ENCODE measurements around the gene AGO4.
"Not testable (repeated sequence)": the region's sequence is repeated elsewhere in the genome, so short reads cannot be mapped to it uniquely, and the experiment has no call there.

AGO4 gene

GRCh38 chr1:35788139-35788538 is 19.7 kb upstream of the AGO4 start:
- Histone ChIP-seq H3K27me3 (ENCODE audit: control insufficient read depth, insufficient read depth, low read length) (no peaks in the 10 kb centered on the region), H3K4me2 (ENCODE audit: low read length) (no peak overlapping the region), H3K9me3 (replicated peaks; ENCODE audit: low read length) (no peaks in the 10 kb centered on the region), H3K4me3 (ENCODE audit: low read length) (no peak overlapping the region), H3K9ac (ENCODE audit: low read depth, low read length) (no peak overlapping the region), H3K36me3 (ENCODE audit: insufficient read depth, low read length) (no peaks in the 10 kb centered on the region), H3K4me1 (ENCODE audit: control insufficient read depth, insufficient read depth, low read length) (no peaks in the 10 kb centered on the region)

GRCh38 chr1:35790670-35791069 is 17.1 kb upstream of the AGO4 start:
- H3K4me3 ChIP-seq (ENCODE audit: low read length) = no peak overlapping the region
- H3K9ac ChIP-seq (ENCODE audit: low read depth, low read length) = no peak overlapping the region
- H3K9me3 ChIP-seq (replicated peaks; ENCODE audit: low read length) = no peaks in the 10 kb centered on the region
- H3K27me3 ChIP-seq (ENCODE audit: control insufficient read depth, insufficient read depth, low read length) = no peaks in the 10 kb centered on the region
- H3K36me3 ChIP-seq (ENCODE audit: insufficient read depth, low read length) = no peaks in the 10 kb centered on the region
- H3K4me2 ChIP-seq (ENCODE audit: low read length) = no peak overlapping the region
- no peaks in the 10 kb centered on the region for H3K4me1 ChIP-seq (ENCODE audit: control insufficient read depth, insufficient read depth, low read length)

DNA sequence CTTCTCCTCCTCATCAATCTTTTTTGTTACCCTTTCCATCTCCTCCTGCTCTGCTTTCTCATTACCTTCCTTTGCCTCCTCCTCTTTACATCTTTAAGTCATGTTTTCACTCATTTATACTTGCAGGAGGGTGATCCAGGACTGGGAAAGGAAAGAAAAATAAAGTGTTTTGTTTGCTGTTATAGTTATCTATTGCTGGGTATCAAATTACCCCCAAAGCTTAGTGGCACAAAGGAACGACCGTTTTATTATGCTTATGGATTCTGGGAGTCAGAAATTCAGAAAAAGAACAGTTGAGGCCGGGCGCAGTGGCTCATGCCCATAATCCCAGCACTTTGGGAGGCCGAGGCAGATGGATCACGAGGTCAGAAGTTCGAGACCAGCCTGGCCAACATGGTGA is 12.5 kb upstream of the AGO4 start:
- Histone ChIP-seq H3K36me3 (ENCODE audit: insufficient read depth, low read length) (no peaks in the 10 kb centered on the region), H3K4me1 (ENCODE audit: control insufficient read depth, insufficient read depth, low read length) (no peaks in the 10 kb centered on the region), H3K9ac (ENCODE audit: low read depth, low read length) (no peak overlapping the region), H3K4me3 (ENCODE audit: low read length) (no peak overlapping the region), H3K9me3 (replicated peaks; ENCODE audit: low read length) (no peaks in the 10 kb centered on the region), H3K27me3 (ENCODE audit: control insufficient read depth, insufficient read depth, low read length) (no peaks in the 10 kb centered on the region), H3K4me2 (ENCODE audit: low read length) (no peak overlapping the region)

GRCh38 chr1:35797380-35797779 is 10.4 kb upstream of the AGO4 start:
- Histone ChIP-seq H3K9me3 (replicated peaks; ENCODE audit: low read length) (no peaks in the 10 kb centered on the region), H3K9ac (ENCODE audit: low read depth, low read length) (no peak overlapping the region), H3K4me2 (ENCODE audit: low read length) (no peak overlapping the region), H3K27me3 (ENCODE audit: control insufficient read depth, insufficient read depth, low read length) (no peaks in the 10 kb centered on the region), H3K4me3 (ENCODE audit: low read length) (no peak overlapping the region), H3K36me3 (ENCODE audit: insufficient read depth, low read length) (no peaks in the 10 kb centered on the region), H3K4me1 (ENCODE audit: control insufficient read depth, insufficient read depth, low read length) (no peaks in the 10 kb centered on the region)

DNA sequence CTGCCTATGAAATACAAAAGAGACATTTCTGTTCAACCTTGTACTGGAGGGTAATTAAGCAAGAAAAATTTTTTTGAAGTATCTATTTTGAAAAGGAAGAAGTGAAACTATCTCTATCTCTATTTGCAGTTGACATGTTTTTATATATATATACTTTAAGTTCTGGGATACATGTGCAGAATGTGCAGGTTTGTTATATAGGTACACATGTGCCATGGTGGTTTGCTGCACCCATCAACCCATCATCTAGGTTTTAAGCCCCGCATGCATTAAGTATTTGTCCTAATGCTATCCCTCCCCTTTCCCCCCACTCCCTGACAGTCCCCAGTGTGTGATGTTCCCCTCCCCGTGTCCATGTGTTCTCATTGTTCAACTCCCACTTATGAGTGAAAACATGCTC is 9.8 kb upstream of the AGO4 start:
- H3K27me3 ChIP-seq (ENCODE audit: control insufficient read depth, insufficient read depth, low read length); H3K9ac ChIP-seq (ENCODE audit: low read depth, low read length); H3K4me2 ChIP-seq (ENCODE audit: low read length); H3K36me3 ChIP-seq (ENCODE audit: insufficient read depth, low read length); H3K9me3 ChIP-seq (replicated peaks; ENCODE audit: low read length); H3K4me3 ChIP-seq (ENCODE audit: low read length); H3K4me1 ChIP-seq (ENCODE audit: control insufficient read depth, insufficient read depth, low read length): not testable (repeated sequence)

- not testable (repeated sequence) for H3K4me2 ChIP-seq (ENCODE audit: low read length); H3K36me3 ChIP-seq (ENCODE audit: insufficient read depth, low read length); H3K4me1 ChIP-seq (ENCODE audit: control insufficient read depth, insufficient read depth, low read length); H3K4me3 ChIP-seq (ENCODE audit: low read length); H3K9me3 ChIP-seq (replicated peaks; ENCODE audit: low read length); H3K27me3 ChIP-seq (ENCODE audit: control insufficient read depth, insufficient read depth, low read length); H3K9ac ChIP-seq (ENCODE audit: low read depth, low read length)
Observed at GRCh38 chr1:35800167-35800887, 7.5 kb upstream of the AGO4 start.

GRCh38 chr1:35808450-35809113 is 766 bp downstream of the AGO4 start:
- Histone ChIP-seq H3K4me3 (ENCODE audit: low read length) (peak overlapping the region; percentile 96), H3K9ac (ENCODE audit: low read depth, low read length) (peak overlapping the region; percentile 97), H3K9me3 (replicated peaks; ENCODE audit: low read length) (no peaks in the 10 kb centered on the region), H3K4me2 (ENCODE audit: low read length) (peak overlapping the region; percentile 79), H3K4me1 (ENCODE audit: control insufficient read depth, insufficient read depth, low read length) (peaks cover 24% of the 10 kb centered on the region), H3K27me3 (ENCODE audit: control insufficient read depth, insufficient read depth, low read length) (no peaks in the 10 kb centered on the region), H3K36me3 (ENCODE audit: insufficient read depth, low read length) (no peaks in the 10 kb centered on the region)

DNA sequence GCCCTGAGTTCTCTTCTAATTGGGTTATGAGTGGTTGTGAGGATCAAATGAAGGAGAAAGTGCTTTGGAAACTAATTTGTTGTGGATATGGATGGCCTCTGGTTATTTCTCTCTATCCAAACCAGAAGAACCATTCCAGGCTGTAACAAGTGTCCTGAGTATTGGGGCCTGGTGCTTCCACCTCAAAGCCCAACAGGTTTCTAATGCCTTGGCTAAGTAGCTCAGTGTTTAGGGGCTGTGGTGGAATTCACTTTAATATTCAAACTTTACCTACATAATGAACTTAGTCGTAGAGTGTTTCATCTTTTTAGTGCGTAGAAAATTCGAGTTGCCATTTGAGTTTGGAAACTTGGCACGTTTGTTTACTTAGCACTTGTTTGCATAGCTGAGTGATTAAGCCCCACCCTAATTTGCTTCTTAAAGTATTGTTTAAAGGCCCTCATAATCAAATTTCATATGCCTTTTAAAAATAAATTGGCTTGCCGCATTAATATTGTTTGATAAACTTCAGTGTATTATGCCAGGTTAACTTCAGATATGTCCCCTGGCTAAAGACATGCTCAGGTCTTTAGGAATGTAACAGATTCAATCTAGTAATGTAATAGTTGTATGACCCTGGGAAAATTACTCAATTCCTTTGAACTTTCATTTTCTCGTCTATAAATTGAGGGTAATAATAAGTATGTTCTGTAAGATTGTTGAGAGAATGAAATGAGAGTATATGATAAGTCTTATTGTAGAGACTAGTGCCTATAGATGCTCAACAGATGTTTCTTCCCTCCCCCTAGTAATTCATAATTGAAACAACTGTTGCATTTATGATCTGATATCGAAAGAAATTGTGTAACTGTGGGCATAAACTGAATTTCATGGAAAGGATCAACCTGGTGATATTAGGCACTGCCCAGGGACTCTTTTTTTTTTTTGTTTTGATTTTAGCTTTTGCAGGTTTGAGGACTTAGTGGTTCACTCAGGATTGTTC is 1.6 kb downstream of the AGO4 start:
- Histone ChIP-seq H3K4me1 (ENCODE audit: control insufficient read depth, insufficient read depth, low read length) (peaks cover 24% of the 10 kb centered on the region), H3K9ac (ENCODE audit: low read depth, low read length) (peak overlapping the region; percentile 97)

DNA sequence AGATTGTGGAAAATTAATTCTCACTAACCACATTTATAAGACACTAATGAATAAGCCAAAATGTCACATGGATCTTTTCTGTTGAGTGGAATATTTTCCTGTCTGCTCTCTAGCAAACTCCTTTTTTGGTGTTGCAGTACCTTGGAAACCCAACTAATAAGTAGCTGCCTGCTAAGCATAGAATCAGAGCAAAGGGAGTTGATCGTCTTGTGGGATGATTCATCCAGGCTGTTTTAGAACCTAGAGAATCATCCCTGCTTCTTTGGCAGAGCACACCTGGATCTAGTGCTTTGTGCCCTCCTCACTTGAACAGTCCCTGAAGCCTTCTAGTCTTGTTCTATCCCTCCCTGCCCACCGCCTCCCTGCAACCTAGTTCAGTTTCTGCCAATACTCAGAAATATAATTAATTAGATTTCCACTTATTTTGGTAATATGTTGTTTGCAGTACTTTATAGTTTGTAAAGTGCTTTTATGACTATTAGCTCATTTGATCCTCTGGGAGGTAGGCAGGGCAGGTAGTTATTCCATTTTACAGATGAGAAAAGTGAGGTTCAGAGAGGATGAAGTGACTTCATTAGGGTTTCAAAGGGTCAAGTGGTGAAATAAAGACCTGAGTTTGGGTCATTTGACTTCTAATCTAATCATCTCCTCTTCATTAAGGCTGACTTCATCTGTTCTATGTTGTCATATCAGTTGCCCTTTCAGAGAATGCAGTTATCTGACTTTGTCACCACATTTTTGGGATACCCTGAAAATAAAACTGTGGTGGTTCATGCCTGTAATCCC is 2.5 kb downstream of the AGO4 start:
- H3K4me3 ChIP-seq (ENCODE audit: low read length) = peak overlapping the region; percentile 23
- H3K9ac ChIP-seq (ENCODE audit: low read depth, low read length) = no peak overlapping the region
- H3K9me3 ChIP-seq (replicated peaks; ENCODE audit: low read length) = no peaks in the 10 kb centered on the region

More for the DNA sequence above, 1.6 kb downstream of the AGO4 start:
- H3K4me3 ChIP-seq (ENCODE audit: low read length) = peak overlapping the region; percentile 96
- peak overlapping the region; percentile 79 for H3K4me2 ChIP-seq (ENCODE audit: low read length)
- H3K36me3 ChIP-seq (ENCODE audit: insufficient read depth, low read length) = no peaks in the 10 kb centered on the region
- H3K27me3 ChIP-seq (ENCODE audit: control insufficient read depth, insufficient read depth, low read length) = no peaks in the 10 kb centered on the region
- no peaks in the 10 kb centered on the region for H3K9me3 ChIP-seq (replicated peaks; ENCODE audit: low read length)

GRCh38 chr1:35812754-35813153 is 4.9 kb downstream of the AGO4 start:
- H3K9ac ChIP-seq (ENCODE audit: low read depth, low read length); H3K4me2 ChIP-seq (ENCODE audit: low read length); H3K27me3 ChIP-seq (ENCODE audit: control insufficient read depth, insufficient read depth, low read length); H3K9me3 ChIP-seq (replicated peaks; ENCODE audit: low read length); H3K4me3 ChIP-seq (ENCODE audit: low read length); H3K36me3 ChIP-seq (ENCODE audit: insufficient read depth, low read length): not testable (repeated sequence)
- H3K4me1 ChIP-seq (ENCODE audit: control insufficient read depth, insufficient read depth, low read length) = peaks cover 20% of the 10 kb centered on the region

More for the DNA sequence above, 2.5 kb downstream of the AGO4 start:
- Histone ChIP-seq H3K4me1 (ENCODE audit: control insufficient read depth, insufficient read depth, low read length) (peaks cover 24% of the 10 kb centered on the region), H3K27me3 (ENCODE audit: control insufficient read depth, insufficient read depth, low read length) (no peaks in the 10 kb centered on the region), H3K4me2 (ENCODE audit: low read length) (peak overlapping the region; percentile 79), H3K36me3 (ENCODE audit: insufficient read depth, low read length) (peaks cover 3% of the 10 kb centered on the region)

DNA sequence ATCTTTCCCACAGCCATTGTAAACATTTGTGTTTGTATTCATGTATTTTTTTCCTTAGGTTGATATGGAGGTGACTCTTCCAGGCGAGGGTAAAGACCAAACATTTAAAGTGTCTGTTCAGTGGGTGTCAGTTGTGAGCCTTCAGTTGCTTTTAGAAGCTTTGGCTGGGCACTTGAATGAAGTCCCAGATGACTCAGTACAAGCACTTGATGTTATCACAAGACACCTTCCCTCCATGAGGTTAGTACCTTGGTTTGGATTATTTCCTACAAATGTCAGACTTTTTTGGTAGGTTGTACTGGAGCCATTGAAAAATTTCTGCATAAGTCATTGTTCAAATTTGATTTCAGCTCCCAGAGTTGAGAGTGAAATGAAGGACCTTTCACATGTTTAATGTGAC is 17.4 kb downstream of the AGO4 start:
- Histone ChIP-seq H3K36me3 (ENCODE audit: insufficient read depth, low read length) (peaks cover 32% of the 10 kb centered on the region), H3K4me2 (ENCODE audit: low read length) (no peak overlapping the region), H3K9me3 (replicated peaks; ENCODE audit: low read length) (no peaks in the 10 kb centered on the region), H3K9ac (ENCODE audit: low read depth, low read length) (no peak overlapping the region), H3K4me1 (ENCODE audit: control insufficient read depth, insufficient read depth, low read length) (no peaks in the 10 kb centered on the region), H3K4me3 (ENCODE audit: low read length) (no peak overlapping the region), H3K27me3 (ENCODE audit: control insufficient read depth, insufficient read depth, low read length) (no peaks in the 10 kb centered on the region)

Measured in skeletal muscle satellite cell (primary cell).